ENCODE data around the gene KRT38. TPM values are rescaled to one million over a fixed set of nuclear protein-coding genes. Genes with fewer than 3 reads are reported as not detected.

The KRT38 gene
- total RNA-seq, 1 donor from 2014 or later: not detected

GRCh38 chr17:41478237-41478636 lies 37.5 kb upstream of the KRT38 start:
- H3K4me1 ChIP-seq: no peaks in the 10 kb centered on the region
- no peak overlapping the region for H3K27ac ChIP-seq
- DNase-seq (no peak), ATAC-seq (no peak)
- H3K27me3 ChIP-seq (ENCODE audit: low read depth): no peaks in the 10 kb centered on the region
- H3K9me3 ChIP-seq: no peaks in the 10 kb centered on the region
- H3K36me3 ChIP-seq: no peaks in the 10 kb centered on the region
- no peak overlapping the region for H3K4me3 ChIP-seq
- intact Hi-C loops (cut with DNase I): no loop called here
- no peak for TF ChIP-seq CTCF (IDR thresholded peaks at IDR 0.05)

GRCh38 chr17:41476866-41477815 lies 36.4 kb upstream of the KRT38 start:
- intact Hi-C loops (cut with DNase I): no loop called here
- DNase-seq: no peak
- ATAC-seq: no peak

GRCh38 chr17:41475421-41475820 lies 34.6 kb upstream of the KRT38 start:
- ATAC-seq: no peak

More at GRCh38 chr17:41476866-41477815, 36.4 kb upstream of the KRT38 start:
- Histone ChIP-seq H3K4me3 (no peak overlapping the region), H3K4me1 (no peaks in the 10 kb centered on the region), H3K27me3 (ENCODE audit: low read depth) (no peaks in the 10 kb centered on the region), H3K9me3 (no peaks in the 10 kb centered on the region), H3K27ac (no peak overlapping the region), H3K36me3 (no peaks in the 10 kb centered on the region)
- TF ChIP-seq CTCF (IDR thresholded peaks at IDR 0.05): no peak

DNA sequence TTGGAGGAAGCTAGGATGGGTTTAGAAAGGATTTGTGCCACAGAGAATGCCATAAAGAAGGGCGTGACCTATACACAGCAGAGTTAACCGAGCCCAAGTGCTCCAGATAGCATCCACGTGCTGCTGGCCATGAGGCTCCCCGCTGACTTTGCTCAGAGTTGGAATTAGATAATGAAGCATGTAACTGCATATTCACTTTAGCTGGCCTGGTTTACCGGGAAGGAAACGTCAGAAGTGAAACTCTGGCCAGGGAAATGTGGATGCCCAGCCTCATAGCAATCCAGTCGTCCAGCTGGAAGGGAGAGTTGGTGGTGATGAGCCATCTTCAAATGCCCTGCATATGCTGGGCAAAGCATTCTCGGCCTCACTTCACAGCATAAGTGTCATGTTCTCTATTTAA lies 34.1 kb upstream of the KRT38 start:
- Histone ChIP-seq H3K4me3 (no peak overlapping the region), H3K9me3 (no peaks in the 10 kb centered on the region), H3K36me3 (no peaks in the 10 kb centered on the region), H3K27me3 (ENCODE audit: low read depth) (no peaks in the 10 kb centered on the region), H3K27ac (no peak overlapping the region), H3K4me1 (no peaks in the 10 kb centered on the region)
- DNase-seq (no peak), ATAC-seq (no peak)
- intact Hi-C loops (cut with DNase I): no loop called here
- TF ChIP-seq CTCF (IDR thresholded peaks at IDR 0.05): no peak

More at GRCh38 chr17:41475421-41475820, 34.6 kb upstream of the KRT38 start:
- no peaks in the 10 kb centered on the region for H3K4me1 ChIP-seq
- TF ChIP-seq CTCF (IDR thresholded peaks at IDR 0.05): no peak
- DNase-seq: no peak
- no peaks in the 10 kb centered on the region for H3K27me3 ChIP-seq (ENCODE audit: low read depth)
- intact Hi-C loops (cut with DNase I): no loop called here
- no peak overlapping the region for H3K27ac ChIP-seq
- no peaks in the 10 kb centered on the region for H3K36me3 ChIP-seq
- no peak overlapping the region for H3K4me3 ChIP-seq
- no peaks in the 10 kb centered on the region for H3K9me3 ChIP-seq

DNA sequence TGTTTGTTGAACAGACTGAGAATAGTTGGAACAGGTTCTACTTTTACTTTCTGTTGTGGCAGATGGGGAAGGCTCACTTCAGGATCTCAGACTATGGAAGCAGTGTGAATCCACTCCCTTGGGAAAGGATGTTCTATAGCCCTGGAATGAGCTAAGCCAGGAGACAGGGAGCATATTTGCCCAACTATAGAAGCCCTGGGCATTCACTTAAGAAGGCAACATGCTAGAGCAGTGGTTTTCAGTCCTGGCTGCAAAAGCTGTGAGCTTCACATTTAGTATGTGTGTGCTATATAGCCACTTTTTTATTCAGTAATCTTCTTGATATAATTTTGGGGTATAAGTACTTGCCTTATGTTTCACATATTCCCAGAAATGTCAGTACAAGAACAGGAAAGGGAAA lies 27.6 kb upstream of the KRT38 start:
- DNase-seq: no peak
- H3K36me3 ChIP-seq: no peaks in the 10 kb centered on the region
- no peak overlapping the region for H3K4me3 ChIP-seq
- no peaks in the 10 kb centered on the region for H3K27me3 ChIP-seq (ENCODE audit: low read depth)
- TF ChIP-seq CTCF (IDR thresholded peaks at IDR 0.05): no peak
- no peak for ATAC-seq
- peaks cover 12% of the 10 kb centered on the region for H3K4me1 ChIP-seq
- H3K27ac ChIP-seq: no peak overlapping the region
- peaks cover 4% of the 10 kb centered on the region for H3K9me3 ChIP-seq
- intact Hi-C loops (cut with DNase I): no loop called here
